ENCODE measurements around the gene VAT1.
"Not testable (repeated sequence)": the region's sequence is repeated elsewhere in the genome, so short reads cannot be mapped to it uniquely, and the experiment has no call there.

VAT1 gene

DNA sequence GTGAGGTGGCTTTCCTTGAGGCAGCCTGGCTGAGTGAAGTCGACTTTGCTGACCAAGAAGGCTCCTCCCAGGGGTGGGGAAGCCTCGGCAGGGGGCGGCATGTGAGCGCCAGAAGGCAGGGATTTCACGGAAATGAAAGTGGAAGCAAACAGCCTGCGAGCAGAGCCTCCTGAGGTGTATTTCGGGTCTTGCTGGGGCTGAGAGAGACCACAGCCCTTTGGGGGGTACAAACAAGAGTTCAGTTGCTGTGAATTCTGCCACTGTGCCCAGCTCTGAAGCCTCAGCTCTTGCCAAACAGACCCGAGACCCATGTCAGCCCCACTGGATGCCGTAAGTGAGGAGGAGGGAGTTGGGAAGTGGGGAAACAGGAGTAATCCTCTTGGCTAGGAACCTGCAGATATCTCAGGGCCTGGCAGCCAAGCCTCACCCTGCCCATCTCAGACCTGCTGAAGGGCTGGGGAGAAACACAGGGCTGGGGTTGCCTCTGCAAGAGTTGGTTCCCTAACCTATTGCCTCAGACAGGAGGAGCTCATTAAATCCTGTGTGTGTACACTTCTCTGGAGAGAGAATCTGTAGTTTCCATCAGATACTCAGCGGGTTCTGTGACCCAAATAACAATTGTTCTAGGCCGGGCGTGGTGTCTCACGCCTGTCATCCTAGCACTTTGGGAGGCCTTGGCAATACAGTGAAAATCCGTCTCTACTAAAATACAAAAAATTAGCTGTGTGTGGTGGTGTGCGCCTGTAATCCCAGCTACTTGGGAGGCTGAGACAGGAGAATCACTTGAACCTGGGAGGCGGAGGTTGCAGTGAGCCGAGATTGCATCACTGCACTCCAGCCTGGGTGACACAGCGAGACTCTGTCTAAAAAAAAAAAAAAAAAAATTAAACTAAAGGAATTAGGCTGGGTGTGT is 15.3 kb downstream of the VAT1 start, which contains the start of gene IFI35:
Gene IFI35, plus strand, starts transcription at position 146 of the 913 bp plus-strand sequence. Its CDS starts 164 bp downstream, at position 310.
- DNase-seq (ENCODE audit: low read depth), result no peak

DNA sequence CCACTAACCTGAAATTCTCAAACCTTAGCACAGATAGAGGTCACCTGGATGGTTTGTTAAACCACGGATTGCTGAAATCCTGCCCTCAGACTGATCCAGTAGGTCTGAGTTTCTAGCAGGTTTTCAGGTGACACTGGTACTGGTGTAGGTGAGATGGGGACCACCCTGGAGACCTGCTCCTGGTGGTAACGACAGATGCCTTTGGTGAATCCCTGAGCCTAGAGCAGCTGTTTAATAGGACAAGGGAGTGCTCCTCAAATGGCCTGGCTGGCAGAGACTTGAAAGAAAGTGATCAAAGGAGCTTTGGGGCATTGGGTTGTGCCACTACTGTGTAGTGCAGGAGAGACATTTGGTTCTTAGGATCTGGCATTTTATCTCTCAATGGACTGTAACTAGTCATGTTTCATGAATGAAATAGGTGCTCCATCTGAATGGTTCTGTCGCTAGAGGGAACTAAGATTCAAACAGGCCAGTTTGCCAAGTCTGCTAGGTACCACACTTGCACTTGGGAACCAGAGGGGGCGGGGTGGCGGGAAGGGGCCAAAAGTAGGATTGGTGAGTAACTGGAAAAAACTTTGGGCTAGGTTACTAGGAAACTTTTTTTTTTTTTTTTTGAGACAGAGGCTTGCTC is 18.5 kb downstream of the VAT1 start:
- no peak for DNase-seq (ENCODE audit: low read depth)

DNA sequence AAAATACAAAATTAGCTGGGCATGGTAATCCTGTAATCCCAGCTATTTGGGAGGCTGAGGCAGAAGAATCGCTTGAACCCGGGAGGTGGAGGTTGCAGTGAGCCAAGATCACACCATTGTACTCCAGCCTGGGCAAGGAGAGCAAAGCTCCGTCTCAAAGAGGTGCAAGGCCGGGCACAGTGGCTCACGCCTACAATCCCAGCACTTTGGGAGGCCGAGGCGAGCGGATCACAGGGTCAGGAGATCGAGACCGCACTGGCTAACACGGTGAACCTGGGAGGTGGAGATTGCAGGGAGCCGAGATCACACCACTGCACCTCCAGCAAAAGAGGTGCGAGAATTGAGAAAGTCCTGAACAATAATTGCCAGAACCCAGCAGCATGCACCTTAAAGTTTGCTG is 21.3 kb downstream of the VAT1 start:
- DNase-seq (ENCODE audit: low read depth), result not testable (repeated sequence)

DNA sequence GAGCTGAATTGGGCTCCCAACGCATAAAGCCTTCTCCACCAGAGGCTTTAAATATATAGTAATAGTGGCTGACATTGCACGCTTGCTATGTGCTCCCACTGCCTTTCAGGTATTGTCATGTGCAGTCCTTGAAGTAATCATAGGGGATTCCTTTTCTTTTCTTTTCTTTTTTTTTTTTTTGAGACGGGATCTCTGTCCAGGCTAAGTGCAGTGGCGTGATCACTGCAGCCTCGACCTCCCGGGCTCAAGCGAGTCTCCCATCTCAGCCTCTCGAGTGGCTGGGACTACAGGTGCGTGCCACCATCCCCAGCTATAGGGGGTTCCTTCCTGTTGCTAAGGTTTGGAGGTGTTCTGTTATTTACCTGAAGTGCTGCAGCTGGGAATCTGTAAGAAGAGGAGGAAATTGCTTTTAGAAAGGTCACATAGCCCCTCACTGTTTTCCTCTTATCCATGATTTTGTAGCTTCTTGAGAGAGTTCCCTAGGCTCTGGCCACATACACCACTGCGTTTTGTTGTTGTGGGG is 23.1 kb downstream of the VAT1 start:
- DNase-seq (ENCODE audit: low read depth), result no peak

DNA sequence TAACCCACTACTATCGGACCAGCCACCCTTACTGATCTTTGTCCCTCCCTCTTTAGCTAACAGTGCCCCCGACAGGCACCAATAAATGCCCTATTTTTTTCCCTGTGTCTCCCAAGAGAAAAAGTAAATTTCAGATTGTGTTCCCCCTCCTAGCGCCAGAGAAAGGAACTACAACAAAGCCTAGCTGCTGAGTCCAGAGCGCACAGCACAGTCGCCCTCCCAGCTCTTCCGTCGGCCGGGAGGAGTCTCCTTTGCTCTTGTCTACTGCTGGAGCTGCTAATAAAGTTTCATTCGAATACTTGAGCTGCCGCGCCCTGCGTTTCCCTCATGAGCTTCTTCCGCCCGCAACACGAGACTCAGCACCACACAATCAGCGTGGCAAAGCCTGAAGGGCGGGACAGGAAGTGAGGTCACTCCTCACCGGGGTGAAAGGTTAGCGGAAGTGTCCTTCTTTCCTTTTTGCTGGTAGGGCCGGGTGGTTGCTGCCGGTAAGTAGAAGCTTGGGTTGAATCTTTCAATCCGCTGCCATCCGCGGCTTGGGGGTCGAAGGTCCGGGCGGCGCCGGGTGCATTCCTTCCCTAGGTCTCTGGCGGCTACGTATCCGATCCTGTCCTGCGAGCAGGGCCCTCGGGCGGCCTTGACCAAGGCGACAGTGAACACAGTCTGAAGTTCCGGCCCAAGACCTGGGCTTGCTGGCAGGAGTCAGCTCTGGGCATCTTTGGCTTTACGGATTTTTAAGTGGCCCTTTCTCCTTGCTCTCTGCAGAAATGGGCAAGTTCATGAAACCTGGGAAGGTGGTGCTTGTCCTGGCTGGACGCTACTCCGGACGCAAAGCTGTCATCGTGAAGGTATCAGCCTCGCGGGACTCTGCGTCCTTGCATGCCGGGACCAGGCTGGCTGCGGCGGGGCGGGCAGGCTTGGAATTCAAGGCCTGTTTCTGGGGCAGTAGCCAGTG is 23.9 kb downstream of the VAT1 start, which contains the start of gene RPL27:
Gene RPL27, plus strand, starts transcription at position 436 of the 955 bp plus-strand sequence. Its CDS starts 332 bp downstream, at position 768.
- DNase-seq (ENCODE audit: low read depth), result peak; percentile 99

DNA sequence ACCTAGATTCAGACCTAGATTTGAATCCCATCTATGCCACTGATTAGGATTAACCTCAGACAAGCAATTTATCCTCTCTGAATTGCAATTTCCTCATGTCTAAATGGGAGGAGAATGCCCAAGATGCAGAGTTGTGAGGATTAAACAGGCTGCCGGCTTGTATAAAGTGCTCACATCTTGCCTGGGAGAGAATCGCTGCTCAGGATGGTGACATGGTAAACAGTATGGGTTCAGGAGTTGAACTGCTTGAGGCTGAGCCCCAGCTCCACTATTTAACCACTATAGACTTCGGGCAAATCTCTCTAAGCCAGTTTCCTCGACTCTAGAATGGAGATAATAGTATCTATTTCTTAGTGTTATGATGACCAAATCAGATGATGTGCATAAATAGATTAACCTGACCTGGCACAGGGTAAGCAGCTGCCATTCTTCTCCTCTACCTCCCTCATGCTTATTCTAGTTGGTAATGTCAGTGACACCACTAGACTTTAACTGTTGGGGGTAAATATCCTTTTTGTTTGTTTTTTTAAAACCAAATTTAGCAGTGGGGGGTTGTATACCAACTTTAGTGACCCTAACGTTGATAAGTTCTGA is 24.7 kb downstream of the VAT1 start:
- no peak for DNase-seq (ENCODE audit: low read depth)

DNA sequence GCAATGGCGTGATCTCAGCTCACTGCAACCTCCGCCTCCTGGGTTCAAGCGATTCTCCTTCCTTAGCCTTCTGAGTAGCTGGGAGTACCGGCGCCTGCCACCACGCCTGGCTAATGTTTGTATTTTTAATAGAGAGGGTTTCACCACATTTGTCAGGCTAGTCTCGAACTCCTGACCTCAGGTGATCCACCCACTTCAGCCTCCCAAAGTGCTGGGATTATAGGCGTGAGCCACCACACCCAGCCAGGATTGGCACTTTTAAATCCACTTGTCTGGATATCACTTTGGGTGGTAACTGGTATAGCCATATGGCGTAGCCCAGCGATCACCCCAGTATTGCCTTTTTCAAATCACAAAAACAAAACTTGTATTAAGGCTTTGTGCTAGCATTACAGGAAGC is 28.3 kb downstream of the VAT1 start:
- not testable (repeated sequence) for DNase-seq (ENCODE audit: low read depth)

DNA sequence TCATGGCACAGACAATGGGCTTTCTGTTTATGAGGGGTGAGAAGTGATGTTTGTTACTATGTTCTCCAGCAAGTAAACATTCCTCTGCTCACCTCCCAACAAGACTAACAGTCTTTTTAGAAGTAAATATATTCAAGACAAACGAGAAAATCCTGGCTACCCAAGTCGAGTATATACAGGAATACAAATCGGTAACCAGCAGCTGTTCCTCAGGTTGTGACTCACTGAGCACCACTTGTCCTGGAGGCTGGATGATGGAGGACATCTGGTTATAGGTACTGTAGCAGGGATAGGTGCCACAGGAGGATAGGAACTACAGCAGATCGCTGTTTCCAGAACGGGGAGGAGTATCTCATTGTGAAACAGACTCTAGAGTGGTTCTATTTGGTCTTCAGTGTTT is 29.3 kb downstream of the VAT1 start:
- DNase-seq (ENCODE audit: low read depth), result no peak

DNA sequence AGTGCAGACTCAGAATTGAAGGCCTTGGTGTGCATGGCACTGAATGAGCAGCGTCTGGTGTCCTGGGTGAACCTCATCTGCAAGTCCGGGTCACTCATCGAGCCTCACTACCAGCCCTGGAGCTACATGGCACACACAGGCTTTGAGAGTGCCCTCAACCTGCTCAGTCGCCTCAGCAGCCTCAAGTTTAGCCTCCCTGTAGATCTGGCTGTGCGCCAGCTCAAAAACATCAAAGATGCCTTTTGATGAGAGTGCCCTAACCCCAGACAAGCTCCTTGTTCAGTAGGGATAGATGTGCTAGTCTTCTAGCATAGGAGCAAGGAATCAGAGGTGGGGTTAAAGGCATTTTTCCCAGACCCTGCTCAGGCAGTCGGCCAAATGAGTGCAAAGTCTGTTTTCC is 30.7 kb downstream of the VAT1 start:
- DNase-seq (ENCODE audit: low read depth), result no peak

DNA sequence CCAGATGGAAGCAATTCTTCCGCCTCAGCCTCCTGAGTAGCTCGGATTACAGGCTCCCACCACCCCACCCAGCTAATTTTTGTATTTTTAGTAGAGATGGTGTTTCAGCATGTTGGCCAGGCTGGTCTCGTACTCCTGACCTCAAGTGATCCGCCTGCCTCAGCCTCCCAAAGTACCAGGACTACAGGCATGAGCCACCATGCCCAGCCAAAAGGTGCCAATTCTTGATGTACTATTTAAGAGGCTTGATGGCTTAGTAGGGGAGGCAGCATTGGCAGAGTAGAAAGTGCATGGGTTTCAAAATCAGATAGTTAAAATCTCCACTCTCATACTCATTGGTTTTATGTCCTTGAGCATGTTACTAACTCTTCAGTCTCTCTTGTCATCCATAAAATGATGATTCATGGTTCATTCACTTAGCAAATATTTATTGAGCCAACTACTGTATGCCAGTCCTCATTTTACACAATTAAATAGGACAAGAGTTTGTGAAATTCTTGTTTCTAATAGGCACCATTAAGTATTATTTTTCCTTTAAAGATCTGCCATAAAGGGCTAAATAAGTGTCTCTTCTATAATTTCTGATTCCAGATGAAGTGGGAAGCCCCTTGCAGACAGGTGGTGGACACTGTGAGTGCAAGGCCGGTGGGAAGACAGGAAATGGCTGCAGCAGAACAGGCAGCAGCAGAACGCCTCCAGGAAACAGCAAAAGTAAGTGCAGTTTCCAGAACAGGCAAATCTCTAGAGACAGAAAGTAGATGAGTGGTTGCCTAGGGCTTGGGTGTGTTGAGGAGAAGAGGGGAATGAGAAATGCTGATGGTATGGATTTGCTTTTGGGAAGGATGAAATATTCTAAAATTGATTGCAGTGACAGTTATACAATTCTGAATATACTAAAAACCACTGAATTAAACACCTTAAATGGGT is 32.2 kb downstream of the VAT1 start:
- DNase-seq (ENCODE audit: low read depth), result no peak

DNA sequence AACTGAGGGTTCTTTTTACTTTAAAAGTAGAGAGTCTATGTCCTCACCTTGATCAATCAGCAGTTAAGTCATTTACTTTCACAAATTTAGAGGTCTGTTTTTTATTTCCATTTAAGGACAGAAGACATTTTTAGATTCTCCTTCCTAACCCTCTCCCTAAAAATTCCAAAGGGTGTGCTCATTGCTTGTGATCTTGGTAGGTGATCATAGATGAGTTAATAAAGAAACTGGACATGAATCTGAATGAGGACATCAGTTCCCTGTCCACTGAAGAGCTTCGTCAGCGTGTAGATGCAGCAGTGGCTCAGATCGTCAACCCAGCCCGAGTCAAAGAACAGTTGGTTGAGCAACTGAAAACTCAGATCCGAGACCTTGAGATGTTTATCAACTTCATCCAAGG is 33.0 kb downstream of the VAT1 start:
- DNase-seq (ENCODE audit: low read depth), result no peak

DNA sequence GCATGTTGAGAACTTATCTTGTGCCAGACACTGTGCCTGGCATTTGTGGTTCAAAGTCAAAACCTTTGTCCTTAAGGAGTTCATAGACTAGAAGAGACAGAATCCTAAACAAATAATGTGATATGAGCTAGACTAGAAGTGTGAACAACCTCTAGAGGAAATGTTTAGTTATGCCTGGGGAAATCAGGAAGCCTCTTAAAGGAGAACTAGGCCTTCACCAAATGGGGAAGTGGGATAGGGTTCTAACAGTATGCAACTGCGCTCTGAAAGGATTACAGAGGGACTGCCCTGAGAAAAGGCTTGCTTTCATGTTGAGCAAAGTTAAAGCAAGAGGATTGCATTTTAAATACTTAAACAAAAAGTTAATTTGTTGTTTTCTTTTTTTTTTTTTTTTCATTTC is 37.0 kb downstream of the VAT1 start:
- DNase-seq (ENCODE audit: low read depth), result no peak

DNA sequence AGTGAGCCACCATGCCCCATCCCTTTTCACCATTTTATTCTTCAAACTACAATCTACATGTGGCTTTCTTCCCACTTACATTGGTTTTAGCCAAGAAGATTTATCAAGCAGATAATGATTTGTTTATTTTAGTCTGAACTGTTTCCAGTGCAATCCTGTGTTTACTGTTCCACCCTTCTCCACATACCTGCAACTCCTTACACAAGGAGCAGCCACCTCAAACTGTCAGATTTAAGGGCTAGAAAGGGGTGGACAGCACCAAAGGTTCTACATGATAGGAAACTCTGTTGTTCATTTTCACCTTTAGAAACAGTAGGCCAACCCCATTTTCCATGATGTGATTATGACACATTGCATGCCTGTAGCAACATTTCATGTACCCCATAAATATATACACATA is 39.9 kb downstream of the VAT1 start:
- no peak for DNase-seq (ENCODE audit: low read depth)

DNA sequence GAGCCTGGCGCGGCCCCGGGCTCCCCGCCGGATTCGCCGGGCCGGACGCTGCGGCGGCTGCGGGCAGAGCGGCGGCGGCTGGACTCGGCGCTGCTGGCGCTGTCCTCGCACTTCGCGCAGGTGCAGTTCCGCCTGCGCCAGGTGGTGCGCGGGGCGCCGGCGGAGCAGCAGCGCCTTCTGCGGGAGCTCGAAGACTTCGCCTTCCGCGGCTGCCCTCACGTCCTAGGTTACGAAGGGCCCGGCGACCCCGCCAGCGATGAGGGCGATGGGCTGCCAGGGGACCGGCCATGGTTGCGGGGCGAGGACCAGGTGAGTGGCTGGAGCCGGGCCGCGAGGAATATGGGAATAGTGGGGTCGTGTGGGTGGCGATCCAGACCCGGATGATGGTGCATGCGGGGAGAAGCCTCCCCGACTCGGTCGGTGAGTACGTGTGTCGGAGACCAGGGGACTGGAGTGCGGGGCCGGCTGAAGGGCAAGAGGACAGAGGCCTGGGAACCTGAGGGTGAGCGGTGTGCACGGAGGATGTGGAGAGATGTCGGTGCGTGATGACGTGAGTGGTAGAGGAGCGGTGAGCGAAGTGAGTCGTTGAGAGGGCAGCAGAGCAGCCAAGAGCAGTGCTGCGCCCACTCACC is 41.3 kb downstream of the VAT1 start:
- DNase-seq (ENCODE audit: low read depth), result no peak

DNA sequence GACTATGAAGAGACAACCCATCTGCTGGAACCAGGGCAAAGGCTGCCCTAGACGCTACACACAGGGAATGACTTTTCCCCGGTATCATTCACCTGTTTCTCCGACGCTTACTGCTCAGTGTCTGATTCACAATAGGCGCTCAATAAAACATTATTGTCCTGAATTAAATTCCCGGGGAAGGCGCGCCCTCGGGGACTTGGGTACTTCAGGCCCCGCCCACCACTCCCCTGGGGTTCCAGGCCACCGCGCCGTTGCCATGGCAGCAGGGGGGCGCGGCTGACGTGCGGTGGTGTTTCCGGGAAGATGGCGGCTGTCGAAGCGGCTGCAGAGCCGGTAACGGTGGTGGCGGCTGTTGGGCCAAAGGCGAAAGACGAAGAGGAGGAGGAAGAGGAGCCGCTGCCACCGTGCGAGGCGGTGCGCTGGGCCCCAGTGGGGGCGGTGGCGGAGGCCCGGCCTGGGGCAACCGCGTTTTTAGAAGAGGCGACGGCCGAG is 41.9 kb downstream of the VAT1 start, which contains the start of gene RUNDC1:
Gene RUNDC1, plus strand, starts transcription at position 292 of the 492 bp plus-strand sequence. Its CDS starts 12 bp downstream, at position 304.
- peak; percentile 72 for DNase-seq (ENCODE audit: low read depth)

DNA sequence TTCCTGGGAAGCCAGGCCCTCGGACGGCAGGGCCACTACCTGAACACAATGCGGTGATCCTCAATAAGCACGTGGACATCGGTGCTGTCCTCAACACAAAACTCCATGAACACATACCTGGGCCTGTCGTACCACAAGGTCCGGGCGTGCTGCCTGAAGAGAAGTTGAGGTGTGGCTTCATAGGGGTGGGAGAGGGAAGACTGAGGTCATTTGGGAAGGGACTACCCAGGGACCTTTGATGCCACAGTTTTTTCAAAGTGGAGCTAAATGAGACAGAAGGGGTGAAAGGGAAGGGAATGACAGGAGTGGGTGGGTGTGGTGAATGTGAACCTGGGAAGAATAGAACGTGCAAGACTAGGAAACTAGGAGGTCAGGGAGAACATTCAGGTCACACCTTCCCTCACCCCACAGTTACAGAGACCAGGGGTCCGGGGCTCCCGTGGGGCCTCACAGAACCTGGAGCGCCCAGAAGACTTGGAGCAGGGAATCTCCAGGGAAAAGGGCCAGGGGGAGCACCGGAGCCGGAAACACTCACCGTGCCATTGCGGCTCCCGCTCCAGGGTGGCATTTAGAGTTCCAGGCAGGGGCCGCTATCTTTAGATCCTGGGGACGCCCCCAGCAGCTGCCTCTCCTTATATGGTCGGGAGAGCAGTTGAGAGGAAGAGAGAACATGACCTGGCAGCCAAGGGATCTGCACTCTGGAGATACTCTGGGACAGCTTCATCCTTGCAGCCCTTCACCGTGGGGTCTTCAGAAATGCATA is 42.5 kb downstream of the VAT1 start, which contains the start of gene PTGES3L:
Gene PTGES3L, minus strand, starts transcription at position 570 of the 763 bp plus-strand sequence. Its CDS starts 27 bp downstream, at position 543.
- DNase-seq (ENCODE audit: low read depth), result no peak

DNA sequence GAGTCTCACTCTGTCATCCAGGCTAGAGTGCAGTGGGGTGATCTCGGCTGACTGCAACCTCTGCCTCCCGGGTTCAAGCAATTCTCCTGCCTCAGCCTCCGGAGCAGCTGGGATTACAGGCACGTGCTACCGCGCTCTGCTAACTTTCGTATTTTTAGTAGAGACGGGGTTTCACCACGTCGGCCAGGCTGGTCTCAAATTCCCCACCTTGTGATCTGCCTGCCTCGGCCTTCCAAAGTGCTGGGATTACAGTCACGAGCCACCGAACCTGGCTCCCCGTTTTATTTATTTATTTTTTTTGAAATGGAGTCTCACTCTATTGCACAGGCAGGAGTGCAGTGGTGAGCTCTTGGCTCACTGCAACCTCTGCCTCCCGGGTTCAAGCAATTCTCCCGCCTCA is 46.5 kb downstream of the VAT1 start:
- not testable (repeated sequence) for DNase-seq (ENCODE audit: low read depth)

DNA sequence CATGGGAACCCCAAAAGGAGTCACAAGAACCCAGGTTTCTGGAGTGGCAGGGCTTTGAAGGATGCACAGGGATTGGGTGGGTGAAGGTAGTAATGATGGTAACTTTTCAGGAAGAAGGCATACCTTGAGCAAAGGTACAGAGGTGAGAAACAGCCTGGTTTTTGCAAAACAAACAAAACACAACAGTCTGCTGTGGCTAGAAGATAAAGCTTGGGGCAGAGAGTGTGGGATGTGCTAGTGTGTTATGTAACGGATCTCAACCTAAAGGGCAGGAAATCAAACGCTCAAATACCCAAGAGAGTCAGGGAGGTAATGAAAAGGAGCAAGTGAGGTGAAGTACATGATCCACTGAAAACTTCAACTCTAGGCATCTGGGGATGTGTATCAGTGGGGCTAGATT is 46.9 kb downstream of the VAT1 start:
- no peak for DNase-seq (ENCODE audit: low read depth)

DNA sequence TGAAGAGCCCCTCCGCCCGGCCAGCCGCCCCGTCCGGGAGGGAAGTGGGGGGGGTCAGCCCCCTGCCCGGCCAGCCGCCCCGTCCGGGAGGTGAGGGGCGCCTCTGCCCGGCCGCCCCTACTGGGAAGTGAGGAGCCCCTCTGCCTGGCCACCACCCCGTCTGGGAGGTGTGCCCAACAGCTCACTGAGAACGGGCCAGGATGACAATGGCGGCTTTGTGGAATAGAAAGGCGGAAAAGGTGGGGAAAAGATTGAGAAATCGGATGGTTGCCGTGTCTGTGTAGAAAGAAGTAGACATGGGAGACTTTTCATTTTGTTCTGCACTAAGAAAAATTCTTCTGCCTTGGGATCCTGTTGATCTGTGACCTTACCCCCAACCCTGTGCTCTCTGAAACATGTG is 48.9 kb downstream of the VAT1 start:
- DNase-seq (ENCODE audit: low read depth), result not testable (repeated sequence)

Data from CMK (cell line).